Measurements from ENCODE around the gene GUK1.

- TF ChIP-seq EP300 (IDR thresholded peaks at IDR 0.05; ENCODE audit: low read depth) (no peak), POLR2A (IDR thresholded peaks at IDR 0.05) (no peak), CTCF (IDR thresholded peaks at IDR 0.05) (no peak)
Measured at GRCh38 chr1:228177721-228178710, 37.9 kb downstream of the GUK1 start.
